ENCODE results near the gene FBXL3. TPM values are rescaled to one million over a fixed set of nuclear protein-coding genes. Genes with fewer than 3 reads are reported as not detected.

Gene FBXL3
- total RNA-seq, 1 experiment from 2014 or later: 22.0 TPM

DNA sequence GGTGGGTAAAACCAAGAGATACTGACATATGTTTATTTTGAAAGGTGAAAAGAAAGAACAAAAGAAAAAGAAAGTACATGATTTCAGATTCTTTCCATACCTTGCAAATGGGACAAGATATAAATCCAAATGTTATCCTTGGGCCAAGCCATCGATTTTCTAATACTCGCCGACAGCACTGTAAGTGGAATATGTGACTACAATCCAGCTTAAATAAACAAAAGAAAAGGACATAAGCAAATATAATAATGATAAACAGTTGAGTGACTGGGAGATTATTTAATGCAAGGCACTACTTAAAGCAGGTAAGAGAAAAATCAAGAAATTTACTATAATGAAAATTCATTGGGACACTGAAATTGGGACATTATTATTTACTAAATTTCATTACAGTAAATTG, 29.9 kb upstream of the FBXL3 start:
- POLR2A ChIA-PET (ENCODE audit: unreplicated experiment): no interaction called here
- no peaks in the 10 kb centered on the region for H4K20me1 ChIP-seq (ENCODE audit: insufficient read depth)
- DNase-seq: no peak
- no TSS peak for BruUV-seq (replicated peaks)
- no peaks in the 10 kb centered on the region for H3K79me2 ChIP-seq (ENCODE audit: low read depth)
- H3K27me3 ChIP-seq (ENCODE audit: insufficient read depth, low read depth): no peaks in the 10 kb centered on the region
- no peaks in the 10 kb centered on the region for H3K4me1 ChIP-seq (replicated peaks; ENCODE audit: insufficient read depth)
- no peaks in the 10 kb centered on the region for H3K9me2 ChIP-seq (ENCODE audit: insufficient read depth)
- H3K36me3 ChIP-seq (ENCODE audit: low read depth): 0 out of 2 replicates have a peak, but pooled peaks cover 5% of the 10 kb centered on the region
- no peak overlapping the region for H3K27ac ChIP-seq
- TF ChIP-seq, protein P1, sequence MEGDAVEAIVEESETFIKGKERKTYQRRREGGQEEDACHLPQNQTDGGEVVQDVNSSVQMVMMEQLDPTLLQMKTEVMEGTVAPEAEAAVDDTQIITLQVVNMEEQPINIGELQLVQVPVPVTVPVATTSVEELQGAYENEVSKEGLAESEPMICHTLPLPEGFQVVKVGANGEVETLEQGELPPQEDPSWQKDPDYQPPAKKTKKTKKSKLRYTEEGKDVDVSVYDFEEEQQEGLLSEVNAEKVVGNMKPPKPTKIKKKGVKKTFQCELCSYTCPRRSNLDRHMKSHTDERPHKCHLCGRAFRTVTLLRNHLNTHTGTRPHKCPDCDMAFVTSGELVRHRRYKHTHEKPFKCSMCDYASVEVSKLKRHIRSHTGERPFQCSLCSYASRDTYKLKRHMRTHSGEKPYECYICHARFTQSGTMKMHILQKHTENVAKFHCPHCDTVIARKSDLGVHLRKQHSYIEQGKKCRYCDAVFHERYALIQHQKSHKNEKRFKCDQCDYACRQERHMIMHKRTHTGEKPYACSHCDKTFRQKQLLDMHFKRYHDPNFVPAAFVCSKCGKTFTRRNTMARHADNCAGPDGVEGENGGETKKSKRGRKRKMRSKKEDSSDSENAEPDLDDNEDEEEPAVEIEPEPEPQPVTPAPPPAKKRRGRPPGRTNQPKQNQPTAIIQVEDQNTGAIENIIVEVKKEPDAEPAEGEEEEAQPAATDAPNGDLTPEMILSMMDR (conservative IDR thresholded peaks at IDR 0.05): no peak
- TF ChIP-seq EZH2 (IDR thresholded peaks at IDR 0.05; ENCODE audit: low read depth): no peak
- no peak overlapping the region for H2AFZ ChIP-seq
- CTCF ChIA-PET: no interaction called here
- H3K4me3 ChIP-seq: no peak overlapping the region
- no peaks in the 10 kb centered on the region for H3F3A ChIP-seq (ENCODE audit: insufficient read depth, low read depth)
- no peaks in the 10 kb centered on the region for H3K9me3 ChIP-seq (ENCODE audit: insufficient read depth, low read depth)
- H3K4me2 ChIP-seq: no peak overlapping the region
- intact Hi-C loops (cut with micrococcal nuclease; ENCODE audit: unreplicated experiment): no loop called here

DNA sequence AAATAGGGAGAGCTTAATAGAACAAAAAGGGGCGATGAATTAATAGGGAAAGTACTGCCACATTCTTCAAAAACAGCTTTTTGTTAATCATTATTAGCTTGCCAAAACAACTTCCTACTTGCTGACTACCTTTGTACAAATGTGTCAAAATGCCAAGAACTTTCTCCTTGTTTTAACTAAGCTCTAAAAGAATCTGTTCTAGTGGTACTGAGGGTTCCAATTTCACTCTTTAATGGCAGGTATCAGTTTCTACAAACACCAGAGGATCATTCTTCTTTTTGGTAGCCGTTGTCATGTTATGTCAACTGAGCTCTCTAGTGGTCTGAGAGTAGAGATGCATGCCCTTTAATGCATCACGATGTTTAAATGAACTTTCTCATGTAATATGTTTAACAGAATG, 29.4 kb upstream of the FBXL3 start:
- Histone ChIP-seq H3K9me3 (ENCODE audit: insufficient read depth, low read depth) (no peaks in the 10 kb centered on the region), H3K4me2 (no peak overlapping the region), H3K36me3 (ENCODE audit: low read depth) (0 out of 2 replicates have a peak, but pooled peaks cover 5% of the 10 kb centered on the region), H3K4me3 (no peak overlapping the region), H3K79me2 (ENCODE audit: low read depth) (no peaks in the 10 kb centered on the region), H3K4me1 (replicated peaks; ENCODE audit: insufficient read depth) (no peaks in the 10 kb centered on the region), H3K9me2 (ENCODE audit: insufficient read depth) (no peaks in the 10 kb centered on the region), H3F3A (ENCODE audit: insufficient read depth, low read depth) (no peaks in the 10 kb centered on the region), H4K20me1 (ENCODE audit: insufficient read depth) (no peaks in the 10 kb centered on the region), H3K27ac (no peak overlapping the region), H2AFZ (no peak overlapping the region), H3K27me3 (ENCODE audit: insufficient read depth, low read depth) (no peaks in the 10 kb centered on the region)
- no peak for DNase-seq
- intact Hi-C loops (cut with micrococcal nuclease; ENCODE audit: unreplicated experiment): no loop called here
- ChIA-PET CTCF (no interaction called here), POLR2A (ENCODE audit: unreplicated experiment) (no interaction called here)
- BruUV-seq (replicated peaks): no TSS peak
- TF ChIP-seq EZH2 (IDR thresholded peaks at IDR 0.05; ENCODE audit: low read depth): no peak
- TF ChIP-seq, protein P1 (conservative IDR thresholded peaks at IDR 0.05): no peak

DNA sequence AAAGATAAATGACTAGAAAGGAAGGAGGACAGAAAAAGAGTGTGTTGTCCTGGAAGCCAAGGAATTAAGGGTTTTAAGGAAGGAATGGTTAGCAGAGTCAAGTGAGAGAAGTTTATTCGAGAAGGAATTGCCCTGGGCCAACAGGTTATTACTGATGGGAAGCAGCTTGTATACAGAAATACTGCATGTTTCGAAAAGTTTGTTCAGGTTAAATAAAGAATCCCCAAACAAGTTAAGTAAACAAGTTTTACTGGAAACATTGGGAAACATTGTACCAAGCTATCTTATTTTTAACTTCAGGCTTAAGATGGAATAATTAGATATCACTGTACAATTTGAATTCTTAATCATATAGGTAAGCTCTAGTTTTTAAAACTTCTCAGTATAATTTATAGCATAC, 28.2 kb upstream of the FBXL3 start:
- no peak for DNase-seq
- Histone ChIP-seq H3K4me2 (no peak overlapping the region), H3K9me3 (ENCODE audit: insufficient read depth, low read depth) (no peaks in the 10 kb centered on the region), H4K20me1 (ENCODE audit: insufficient read depth) (no peaks in the 10 kb centered on the region), H3K27me3 (ENCODE audit: insufficient read depth, low read depth) (no peaks in the 10 kb centered on the region), H3K36me3 (ENCODE audit: low read depth) (peaks cover 5% of the 10 kb centered on the region; the same call in 1 of the 2 replicates), H3K9me2 (ENCODE audit: insufficient read depth) (no peaks in the 10 kb centered on the region), H3K4me1 (replicated peaks; ENCODE audit: insufficient read depth) (no peaks in the 10 kb centered on the region), H3K79me2 (ENCODE audit: low read depth) (no peaks in the 10 kb centered on the region), H3F3A (ENCODE audit: insufficient read depth, low read depth) (no peaks in the 10 kb centered on the region), H3K4me3 (no peak overlapping the region), H3K27ac (no peak overlapping the region), H2AFZ (no peak overlapping the region)
- ChIA-PET CTCF (no interaction called here), POLR2A (ENCODE audit: unreplicated experiment) (no interaction called here)
- TF ChIP-seq, protein P1 (conservative IDR thresholded peaks at IDR 0.05): no peak
- no peak for TF ChIP-seq EZH2 (IDR thresholded peaks at IDR 0.05; ENCODE audit: low read depth)
- no TSS peak for BruUV-seq (replicated peaks)
- intact Hi-C loops (cut with micrococcal nuclease; ENCODE audit: unreplicated experiment): no loop called here
